GM12878 (cell line): ENCODE data around the gene HTATIP2. TPM values are rescaled to one million over a fixed set of nuclear protein-coding genes. Genes with fewer than 3 reads are reported as not detected.
A peak's percentile ranks its signal among the peaks of the same experiment; 100 is the strongest.
"Not testable (repeated sequence)": the region's sequence is repeated elsewhere in the genome, so short reads cannot be mapped to it uniquely, and the experiment has no call there.

ENCODE experiments used
- ATAC-seq: fragments of 200-7000 bp; cut with Tn5 transposase; 3 replicates; pipeline ENCODE4 v1.9.1; 2020; ENCODE audit warnings: mild to moderate bottlenecking, moderate library complexity
- BruUV-seq: library from RNA; stranded (reverse); fragments of 400-500 nt; replicated peaks from 2 replicates; lab custom pipeline; 2021; lab: Mats Ljungman, UMichigan
- CTCF ChIA-PET: fragments of 300-600 bp; sonication (Branson Sonifier 250); formaldehyde crosslinking; extraction: SDS; loops from one replicate; lab custom pipeline; 2021; ENCODE audit warnings: inconsistent platforms; lab: Yijun Ruan, JAX
- POLR2A ChIA-PET: fragments of 350-600 bp; formaldehyde crosslinking; extraction: SDS; loops from one replicate; lab custom pipeline; 2021; ENCODE audit warnings: inconsistent platforms; lab: Charles Lee
- RAD21 ChIA-PET: fragments of 300-600 bp; sonication (Branson Sonifier 250); formaldehyde crosslinking; loops from one replicate; lab custom pipeline; 2023; ENCODE audit warnings: antibody characterized with exemption; ENCODE audit not compliant: unreplicated experiment; lab: Charles Lee
- SMC1A ChIA-PET: fragments of 300-600 bp; sonication (Branson Sonifier 250); formaldehyde crosslinking; loops from one replicate; lab custom pipeline; 2023; ENCODE audit not compliant: unreplicated experiment, uncharacterized antibody; lab: Charles Lee
- DNase-seq: peaks from one replicate; pipeline ENCODE4 v3.0.0-alpha.2; 2011; ENCODE audit warnings: low read depth, low spot score
- FAIRE-seq: peaks from 3 replicates; lab custom pipeline; 2011; peaks lifted over from hg19 to GRCh38; lab: Jason Lieb, UNC
- H2AFZ ChIP-seq: 2 replicates; pipeline ENCODE4 v1.6.0; 2011; ENCODE audit warnings: low read depth, low read length, control low read depth; ENCODE audit not compliant: control insufficient read depth
- H3K27ac ChIP-seq: 2 replicates; pipeline ENCODE4 v1.5.1; 2011; ENCODE audit warnings: control low read depth; ENCODE audit not compliant: control insufficient read depth, insufficient read depth
- H3K27me3 ChIP-seq, 2 experiments: replicated peaks in 1 of 2; 2 replicates each; pipeline versions ENCODE4 v1.6.0 to v1.6.1; 2011; ENCODE audit warnings: low read length in 1 of 2; ENCODE audit not compliant: control insufficient read depth in 2 of 2, insufficient read depth in 2 of 2
- H3K36me3 ChIP-seq, 2 experiments: 2 replicates each; pipeline ENCODE4 v1.5.1; 2011; ENCODE audit warnings: low read length in 1 of 2; ENCODE audit not compliant: control insufficient read depth in 2 of 2, insufficient read depth in 2 of 2
- H3K4me1 ChIP-seq: 2 replicates; pipeline ENCODE4 v1.6.1; 2011; ENCODE audit warnings: mild to moderate bottlenecking, low read length, moderate library complexity, mixed read lengths; ENCODE audit not compliant: control insufficient read depth, insufficient read depth
- H3K4me2 ChIP-seq: 2 replicates; pipeline ENCODE4 v1.6.0; 2011; ENCODE audit warnings: control low read depth; ENCODE audit not compliant: control insufficient read depth, insufficient read depth
- H3K4me3 ChIP-seq: fragments of 200-600 bp; sonication (generic); 2 replicates; pipeline ENCODE4 v1.5.1; 2016
- H3K79me2 ChIP-seq: 2 replicates; pipeline ENCODE4 v1.6.0; 2011; ENCODE audit warnings: low read length; ENCODE audit not compliant: control insufficient read depth, insufficient read depth
- H3K9ac ChIP-seq: 2 replicates; pipeline ENCODE4 v1.8.0; 2011; ENCODE audit warnings: low read length, control low read depth, mixed read lengths; ENCODE audit not compliant: control insufficient read depth, insufficient read depth
- H3K9me3 ChIP-seq: replicated peaks from 3 replicates; pipeline ENCODE4 v1.5.1; 2011; ENCODE audit warnings: mild to moderate bottlenecking, low read length; ENCODE audit not compliant: control insufficient read depth, insufficient read depth
- H4K20me1 ChIP-seq: 2 replicates; pipeline ENCODE4 v1.6.0; 2011; ENCODE audit not compliant: control insufficient read depth, insufficient read depth
- CTCF ChIP-seq, 3 experiments: IDR thresholded peaks in 2 of 3; conservative IDR thresholded peaks in 1 of 3; 2 replicates each; pipeline ENCODE4 v1.5.1; 2011; ENCODE audit warnings: low read depth in 3 of 3, low read length in 3 of 3, mild to moderate bottlenecking in 3 of 3, control low read depth in 2 of 3, moderate library complexity in 2 of 3, inconsistent platforms in 1 of 3, mixed read lengths in 1 of 3; ENCODE audit not compliant: control insufficient read depth in 2 of 3, insufficient read depth in 1 of 3; ENCODE audit errors: extremely low read depth in 1 of 3
- MYB ChIP-seq: fragments of 150-350 bp; IDR thresholded peaks from 2 replicates; pipeline ENCODE4 v1.6.1; 2014; ENCODE audit warnings: mild to moderate bottlenecking, low read depth, low read length, borderline replicate concordance
- PAX8 ChIP-seq: fragments of 450-650 bp; IDR thresholded peaks from 2 replicates; pipeline ENCODE4 v1.6.1; 2017; ENCODE audit warnings: mild to moderate bottlenecking, moderate library complexity
- PBX3 ChIP-seq: IDR thresholded peaks from 2 replicates; pipeline ENCODE4 v1.6.1; 2011; ENCODE audit warnings: mild to moderate bottlenecking, low read depth, low read length, moderate library complexity; ENCODE audit not compliant: insufficient replicate concordance
- PKNOX1 ChIP-seq: fragments of 450-650 bp; IDR thresholded peaks from 2 replicates; pipeline ENCODE4 v1.6.1; 2016; ENCODE audit warnings: mild to moderate bottlenecking
- POLR2AphosphoS2 ChIP-seq: IDR thresholded peaks from 2 replicates; pipeline ENCODE4 v1.6.1; 2011; ENCODE audit warnings: low read depth, mild to moderate bottlenecking, low read length, improper control_type of control experiment, moderate library complexity
- WGBS: methylation state at CpG from one replicate; pipeline ENCODE4 v1.1.6; 2016; ENCODE audit warnings: low lambda C conversion rate; ENCODE audit not compliant: insufficient replicate concordance, insufficient coverage; ENCODE audit errors: missing lambda C conversion rate; 5-methylcytosine and 5-hydroxymethylcytosine counted together
- in situ Hi-C: fragments of 300-500 bp; cut with MboI; formaldehyde crosslinking; loops from 9 replicates; pipeline ENCODE4 v1.14.3; 2018; ENCODE audit warnings: mixed read lengths
- intact Hi-C: fragments of 100-400 bp; cut with micrococcal nuclease; formaldehyde crosslinking; loops from one replicate; pipeline ENCODE4 v1.14.2; 2022; ENCODE audit not compliant: unreplicated experiment
- polyA plus RNA-seq, 11 experiments: library from polyadenylated mRNA; depleted of rRNA in 4 of 11; unstranded in 6 of 11; stranded (reverse) in 5 of 11; fragments of >200 nt; fragmentation: Nextera tagmentation in 4 of 11; fragmentation: Illumina TruSeq in 1 of 11; extraction: Ambion mirVana in 4 of 11; extraction: Trizol in 1 of 11; gene quantifications; 1 replicate in 1 of 11; 2 replicates in 10 of 11; pipeline versions ENCODE4 v1.2.1 to v1.2.3, GENCODE V29; 2011 to 2016; ENCODE audit warnings: inconsistent platforms in 2 of 11, missing spikeins in 2 of 11, low read depth in 1 of 11
- total RNA-seq, 4 experiments: library from RNA; depleted of rRNA in 3 of 4; stranded (reverse); fragments of >200 nt in 3 of 4; fragmentation: Illumina TruSeq in 1 of 4; extraction: Trizol in 1 of 4; gene quantifications; 2 replicates each; pipeline versions ENCODE4 v1.2.1 to v1.2.3, GENCODE V29; 2013 to 2021

Gene HTATIP2
- total and polyA plus RNA-seq, 10 of the 15 experiments (the other 5 are each of a cell fraction or from before 2014, with no cell fraction given), result 25.4 to 58.5 (median 42.2) TPM

GRCh38 chr11:20364341-20364792 is 853 bp downstream of the HTATIP2 start:
- 67% methylated on average over 6 of the region's 6 CpGs for WGBS
- CTCF ChIA-PET, result interaction anchor here (0.7 to 8.1 kb wide), 5 partner anchors 11 to 233 kb away, joined by 3 to 66 read pairs (median 4); no protein-coding TSS in a partner anchor
- Histone ChIP-seq H3K36me3 (no peaks in the 10 kb centered on the region), H3K27ac (peak overlapping the region; percentile 65), H2AFZ (peak overlapping the region; percentile 81), H3K79me2 (peaks cover 2% of the 10 kb centered on the region), H3K4me1 (peaks cover 7% of the 10 kb centered on the region; the same call in 1 of the 2 replicates), H3K9me3 (no peaks in the 10 kb centered on the region; the same call in 2 of the 3 replicates), H3K9ac (peak overlapping the region; percentile 69; the same call in 1 of the 2 replicates), H3K27me3 (no peaks in the 10 kb centered on the region), H4K20me1 (no peaks in the 10 kb centered on the region), H3K4me2 (peak overlapping the region; percentile 73), H3K4me3 (peak overlapping the region; percentile 58)
- SMC1A ChIA-PET, result interaction anchor here (0.6 to 2.1 kb wide), 2 partner anchors 10 to 508 kb away, joined by 3 to 8 read pairs; no protein-coding TSS in a partner anchor
- POLR2A ChIA-PET, result no interaction called here
- in situ Hi-C loops, result no loop called here
- RAD21 ChIA-PET, result no interaction called here
- no TSS peak for BruUV-seq
- FAIRE-seq (peak; percentile 57), DNase-seq (no peak), ATAC-seq (peak; percentile 23)
- intact Hi-C loops, result no loop called here
- TF ChIP-seq POLR2AphosphoS2 (no peak), CTCF (IDR thresholded peaks at IDR 0.05 in 2 of 3, conservative IDR thresholded peaks at IDR 0.05 in 1 of 3; ENCODE audit: control insufficient read depth in 2 of 3, extremely low read depth in 1 of 3, insufficient read depth in 1 of 3, low read depth in 3 of 3, low read length in 3 of 3) (no peak), PKNOX1 (no peak), PAX8 (no peak), PBX3 (no peak), MYB (no peak)

GRCh38 chr11:20365465-20365864 is 2.0 kb downstream of the HTATIP2 start:
- H3K27ac ChIP-seq, intact Hi-C loops, ATAC-seq, H3K9me3 ChIP-seq, H3K4me3 ChIP-seq, H3K36me3 ChIP-seq, FAIRE-seq, H3K79me2 ChIP-seq, in situ Hi-C loops, H3K9ac ChIP-seq, H3K4me1 ChIP-seq, H2AFZ ChIP-seq, SMC1A ChIA-PET, POLR2A ChIA-PET, BruUV-seq, H3K27me3 ChIP-seq, H4K20me1 ChIP-seq, DNase-seq, RAD21 ChIA-PET: not testable (repeated sequence)
- CTCF ChIA-PET, result interaction anchor here (0.6 to 8.1 kb wide), 2 partner anchors 12 to 1260 kb away, joined by 4 to 66 read pairs; no protein-coding TSS in a partner anchor
- peak overlapping the region; percentile 52; the same call in 1 of the 2 replicates for H3K4me2 ChIP-seq
- 100% methylated on average over 6 of the region's 6 CpGs for WGBS
